Glutamatergic neuron (in vitro differentiated cells): ENCODE data around the gene RPTOR. TPM values are rescaled to one million over a fixed set of nuclear protein-coding genes. Genes with fewer than 3 reads are reported as not detected.

Experiments
- DNase-seq: peaks from one replicate; pipeline ENCODE4 v3.0.0; 2022
- H3K27ac Mint-ChIP-seq: one replicate; pipeline ENCODE4 v1.8.0; 2020; ENCODE audit warnings: mild to moderate bottlenecking, mixed read lengths, inconsistent platforms; ENCODE audit not compliant: unreplicated experiment
- H3K27me3 Mint-ChIP-seq: one replicate; pipeline ENCODE4 v1.8.0; 2020; ENCODE audit warnings: mild to moderate bottlenecking, moderate library complexity, mixed read lengths, inconsistent platforms; ENCODE audit not compliant: unreplicated experiment
- H3K36me3 Mint-ChIP-seq: one replicate; pipeline ENCODE4 v1.8.0; 2020; ENCODE audit warnings: mild to moderate bottlenecking, mixed read lengths, inconsistent platforms; ENCODE audit not compliant: unreplicated experiment
- H3K4me1 Mint-ChIP-seq: one replicate; pipeline ENCODE4 v1.8.0; 2020; ENCODE audit warnings: mild to moderate bottlenecking, low read depth, mixed read lengths, inconsistent platforms; ENCODE audit not compliant: unreplicated experiment
- H3K4me3 Mint-ChIP-seq: one replicate; pipeline ENCODE4 v1.8.0; 2020; ENCODE audit warnings: mild to moderate bottlenecking, mixed read lengths, inconsistent platforms; ENCODE audit not compliant: unreplicated experiment
- H3K9me3 Mint-ChIP-seq: one replicate; pipeline ENCODE4 v1.8.0; 2020; ENCODE audit warnings: mild to moderate bottlenecking, moderate library complexity, mixed read lengths, inconsistent platforms; ENCODE audit not compliant: unreplicated experiment
- total RNA-seq: library from RNA; stranded (reverse); fragmentation: NEBNext Ultra II Directional; extraction: Animal tissue kit (Norgen Biotek cat#: 25700); gene quantifications from one replicate; pipeline ENCODE4 v1.2.1, GENCODE V29; 2021; ENCODE audit not compliant: unreplicated experiment
- TF ChIP-seq, protein P1 (sequence below): fragments of 200-600 bp; sonication (generic); IDR thresholded peaks from one replicate; pipeline ENCODE4 v1.5.0; 2021; ENCODE audit not compliant: partially characterized antibody, unreplicated experiment

Gene RPTOR
- total RNA-seq, 1 donor from 2014 or later, result 39.8 TPM

DNA sequence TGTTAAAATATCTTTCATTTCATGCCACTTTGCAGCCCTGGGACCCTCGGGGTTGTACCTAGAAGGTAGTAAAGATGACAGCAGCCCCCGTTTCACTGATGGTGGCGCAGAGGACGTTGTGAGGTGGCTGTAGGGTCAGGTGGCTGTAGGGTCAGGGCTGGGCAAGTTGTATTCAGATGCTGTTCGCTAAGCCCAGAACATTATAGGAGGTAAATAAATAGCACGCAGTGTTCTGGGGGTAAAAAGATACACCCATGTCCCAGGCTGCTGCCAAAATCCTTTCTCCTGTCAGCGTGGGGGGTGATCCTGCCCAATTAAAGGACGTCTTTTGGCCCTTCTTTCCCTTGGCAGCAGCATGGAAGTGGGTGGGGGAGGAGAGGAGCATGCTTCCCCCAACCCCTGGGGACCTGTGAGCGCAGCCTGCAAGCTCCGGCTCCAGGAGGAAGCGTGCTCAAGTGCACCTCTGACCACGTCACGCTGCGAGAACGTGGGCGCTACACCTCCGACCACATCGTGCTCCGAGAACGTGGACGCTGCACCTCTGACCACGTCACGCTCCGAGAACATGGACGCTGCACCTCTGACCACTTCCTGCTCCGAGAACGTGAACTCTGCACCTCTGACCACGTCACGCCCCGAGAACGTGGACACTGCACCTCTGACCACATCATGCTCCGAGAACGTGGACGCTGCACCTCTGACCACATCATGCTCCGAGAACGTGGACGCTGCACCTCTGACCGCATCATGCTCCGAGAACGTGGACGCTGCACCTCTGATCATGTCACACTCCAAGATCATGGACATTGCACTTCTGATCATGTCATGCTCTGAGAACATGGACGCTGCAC is 182.1 kb downstream of the RPTOR start:
- peaks cover 3% of the 10 kb centered on the region for H3K27me3 Mint-ChIP-seq
- TF ChIP-seq, protein P1, sequence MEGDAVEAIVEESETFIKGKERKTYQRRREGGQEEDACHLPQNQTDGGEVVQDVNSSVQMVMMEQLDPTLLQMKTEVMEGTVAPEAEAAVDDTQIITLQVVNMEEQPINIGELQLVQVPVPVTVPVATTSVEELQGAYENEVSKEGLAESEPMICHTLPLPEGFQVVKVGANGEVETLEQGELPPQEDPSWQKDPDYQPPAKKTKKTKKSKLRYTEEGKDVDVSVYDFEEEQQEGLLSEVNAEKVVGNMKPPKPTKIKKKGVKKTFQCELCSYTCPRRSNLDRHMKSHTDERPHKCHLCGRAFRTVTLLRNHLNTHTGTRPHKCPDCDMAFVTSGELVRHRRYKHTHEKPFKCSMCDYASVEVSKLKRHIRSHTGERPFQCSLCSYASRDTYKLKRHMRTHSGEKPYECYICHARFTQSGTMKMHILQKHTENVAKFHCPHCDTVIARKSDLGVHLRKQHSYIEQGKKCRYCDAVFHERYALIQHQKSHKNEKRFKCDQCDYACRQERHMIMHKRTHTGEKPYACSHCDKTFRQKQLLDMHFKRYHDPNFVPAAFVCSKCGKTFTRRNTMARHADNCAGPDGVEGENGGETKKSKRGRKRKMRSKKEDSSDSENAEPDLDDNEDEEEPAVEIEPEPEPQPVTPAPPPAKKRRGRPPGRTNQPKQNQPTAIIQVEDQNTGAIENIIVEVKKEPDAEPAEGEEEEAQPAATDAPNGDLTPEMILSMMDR, result no peak
- no peak overlapping the region for H3K4me3 Mint-ChIP-seq
- H3K36me3 Mint-ChIP-seq, result peaks cover 6% of the 10 kb centered on the region
- H3K27ac Mint-ChIP-seq, result no peak overlapping the region
- H3K4me1 Mint-ChIP-seq, result peaks cover 27% of the 10 kb centered on the region
- no peak for DNase-seq
- H3K9me3 Mint-ChIP-seq, result no peaks in the 10 kb centered on the region

DNA sequence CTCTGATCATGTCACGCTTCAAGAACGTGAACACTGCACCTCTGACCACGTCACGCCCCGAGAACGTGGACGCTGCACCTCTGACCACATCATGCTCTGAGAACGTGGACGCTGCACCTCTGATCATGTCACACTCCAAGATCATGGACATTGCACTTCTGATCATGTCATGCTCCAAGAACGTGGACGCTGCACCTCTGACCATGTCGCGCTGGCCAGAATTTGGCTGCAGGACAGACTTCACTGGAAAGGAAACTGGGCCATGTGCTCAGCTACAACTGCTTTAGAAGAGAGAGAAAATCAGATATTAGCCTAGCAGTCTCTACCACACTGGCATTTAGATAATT is 182.7 kb downstream of the RPTOR start:
- Mint-ChIP-seq H3K27me3 (peaks cover 3% of the 10 kb centered on the region), H3K4me3 (no peak overlapping the region), H3K9me3 (no peaks in the 10 kb centered on the region), H3K36me3 (peaks cover 6% of the 10 kb centered on the region), H3K4me1 (peaks cover 27% of the 10 kb centered on the region), H3K27ac (no peak overlapping the region)
- TF ChIP-seq, protein P1, result no peak
- DNase-seq, result no peak

DNA sequence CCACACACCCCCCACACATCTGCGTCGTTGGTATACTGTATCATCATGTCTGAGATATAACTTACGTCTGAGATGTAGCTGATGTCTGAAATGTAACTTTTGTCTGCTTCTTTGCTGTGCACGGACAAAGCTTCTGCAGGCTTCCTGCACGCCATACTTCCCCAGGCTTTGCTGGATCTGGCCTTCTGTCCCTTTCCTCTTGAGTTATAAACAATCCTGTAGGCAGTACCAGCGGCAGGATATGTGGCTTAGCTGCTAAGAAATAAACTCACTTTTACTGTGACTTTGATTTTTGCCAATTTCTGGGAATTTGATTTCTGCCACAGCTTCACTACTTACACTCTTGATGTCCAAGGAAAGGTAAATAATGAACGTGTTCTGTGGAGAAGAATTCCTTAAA is 184.4 kb downstream of the RPTOR start:
- TF ChIP-seq, protein P1, result no peak
- Mint-ChIP-seq H3K9me3 (no peaks in the 10 kb centered on the region), H3K27ac (no peak overlapping the region), H3K27me3 (peaks cover 3% of the 10 kb centered on the region), H3K36me3 (no peaks in the 10 kb centered on the region), H3K4me1 (peaks cover 34% of the 10 kb centered on the region), H3K4me3 (no peak overlapping the region)
- DNase-seq, result no peak

DNA sequence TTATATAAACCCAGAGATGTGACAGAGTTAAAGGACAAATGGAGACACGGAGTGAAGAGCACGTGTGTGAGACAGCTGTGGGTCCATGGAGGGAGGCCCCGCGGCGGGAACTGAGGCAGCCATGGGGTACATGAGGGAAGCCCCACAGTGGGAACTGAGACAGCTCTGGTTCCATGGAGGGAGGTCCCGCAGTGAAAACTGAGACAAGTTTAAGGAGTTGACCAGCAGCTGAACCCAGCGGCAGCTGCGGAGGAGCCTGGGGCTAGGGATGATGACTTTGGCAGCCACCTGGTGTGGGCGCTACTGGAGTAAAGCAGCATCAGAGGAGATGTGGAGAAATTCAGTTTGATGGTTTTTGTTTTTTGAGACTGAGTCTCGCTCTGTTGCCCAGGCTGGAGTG is 185.1 kb downstream of the RPTOR start:
- Mint-ChIP-seq H3K4me3 (peak overlapping the region; percentile 26), H3K27me3 (peaks cover 5% of the 10 kb centered on the region), H3K27ac (no peak overlapping the region), H3K4me1 (peaks cover 40% of the 10 kb centered on the region), H3K9me3 (peaks cover 3% of the 10 kb centered on the region), H3K36me3 (no peaks in the 10 kb centered on the region)
- TF ChIP-seq, protein P1, result no peak
- DNase-seq, result no peak

DNA sequence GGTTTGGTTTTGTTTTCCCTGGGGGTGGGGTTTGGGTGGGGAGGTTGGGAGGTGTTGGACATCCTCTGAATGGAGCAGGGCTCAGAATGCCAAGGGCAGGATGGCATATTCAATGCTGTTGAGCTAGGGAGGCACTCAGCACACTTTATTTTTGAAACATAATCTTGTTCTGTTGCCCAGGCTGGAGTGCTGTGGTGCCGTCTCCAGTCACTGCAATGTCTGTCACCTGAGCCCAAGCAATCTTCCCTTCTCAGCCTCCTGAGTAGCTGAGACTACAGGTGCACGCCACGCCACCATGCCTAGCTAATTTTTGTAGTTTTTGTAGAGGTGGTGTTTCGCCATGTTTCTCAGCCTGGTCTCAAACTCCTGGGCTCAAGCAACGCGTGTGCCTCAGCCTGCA is 186.1 kb downstream of the RPTOR start:
- no peak overlapping the region for H3K27ac Mint-ChIP-seq
- DNase-seq, result no peak
- no peak overlapping the region for H3K4me3 Mint-ChIP-seq

More for the DNA sequence above, 186.1 kb downstream of the RPTOR start:
- Mint-ChIP-seq H3K4me1 (peaks cover 32% of the 10 kb centered on the region), H3K27me3 (peaks cover 5% of the 10 kb centered on the region), H3K36me3 (no peaks in the 10 kb centered on the region), H3K9me3 (peaks cover 3% of the 10 kb centered on the region)
- TF ChIP-seq, protein P1, result no peak
